GM12875 (cell line): ENCODE data around the gene MGAT4A.

ENCODE experiments used
- H3K4me3 ChIP-seq: one replicate; pipeline ENCODE4 v1.5.1; 2011; ENCODE audit warnings: low read depth, low read length, control low read depth
- TF ChIP-seq, protein P1 (sequence below): IDR thresholded peaks from 2 replicates; pipeline ENCODE4 v1.5.1; 2011; ENCODE audit warnings: low read depth, mild to moderate bottlenecking, control low read depth, inconsistent platforms, low read length, moderate library complexity, borderline replicate concordance; ENCODE audit not compliant: insufficient read depth

The MGAT4A gene

DNA sequence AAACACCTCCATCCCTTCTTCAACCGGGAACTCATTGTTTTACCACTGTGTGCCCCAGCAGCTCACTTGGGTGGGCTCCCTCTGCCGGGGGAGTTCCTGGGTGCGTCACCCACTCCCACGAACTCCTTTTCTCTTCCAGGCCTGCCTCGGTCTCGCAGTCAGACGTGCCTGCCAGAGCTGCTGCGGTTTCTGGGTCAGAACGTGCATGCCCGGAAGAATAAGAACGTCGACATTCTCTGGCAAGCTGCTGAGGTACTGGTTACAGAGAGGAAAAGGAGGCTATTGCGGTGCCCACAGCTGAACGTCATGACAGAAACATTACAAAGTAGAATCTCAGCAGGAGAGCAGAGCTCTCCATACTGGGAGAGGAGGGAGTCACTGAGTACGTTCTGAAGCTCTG lies 158.3 kb downstream of the MGAT4A start:
- TF ChIP-seq, protein P1, sequence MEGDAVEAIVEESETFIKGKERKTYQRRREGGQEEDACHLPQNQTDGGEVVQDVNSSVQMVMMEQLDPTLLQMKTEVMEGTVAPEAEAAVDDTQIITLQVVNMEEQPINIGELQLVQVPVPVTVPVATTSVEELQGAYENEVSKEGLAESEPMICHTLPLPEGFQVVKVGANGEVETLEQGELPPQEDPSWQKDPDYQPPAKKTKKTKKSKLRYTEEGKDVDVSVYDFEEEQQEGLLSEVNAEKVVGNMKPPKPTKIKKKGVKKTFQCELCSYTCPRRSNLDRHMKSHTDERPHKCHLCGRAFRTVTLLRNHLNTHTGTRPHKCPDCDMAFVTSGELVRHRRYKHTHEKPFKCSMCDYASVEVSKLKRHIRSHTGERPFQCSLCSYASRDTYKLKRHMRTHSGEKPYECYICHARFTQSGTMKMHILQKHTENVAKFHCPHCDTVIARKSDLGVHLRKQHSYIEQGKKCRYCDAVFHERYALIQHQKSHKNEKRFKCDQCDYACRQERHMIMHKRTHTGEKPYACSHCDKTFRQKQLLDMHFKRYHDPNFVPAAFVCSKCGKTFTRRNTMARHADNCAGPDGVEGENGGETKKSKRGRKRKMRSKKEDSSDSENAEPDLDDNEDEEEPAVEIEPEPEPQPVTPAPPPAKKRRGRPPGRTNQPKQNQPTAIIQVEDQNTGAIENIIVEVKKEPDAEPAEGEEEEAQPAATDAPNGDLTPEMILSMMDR = no peak
- no peak overlapping the region for H3K4me3 ChIP-seq

DNA sequence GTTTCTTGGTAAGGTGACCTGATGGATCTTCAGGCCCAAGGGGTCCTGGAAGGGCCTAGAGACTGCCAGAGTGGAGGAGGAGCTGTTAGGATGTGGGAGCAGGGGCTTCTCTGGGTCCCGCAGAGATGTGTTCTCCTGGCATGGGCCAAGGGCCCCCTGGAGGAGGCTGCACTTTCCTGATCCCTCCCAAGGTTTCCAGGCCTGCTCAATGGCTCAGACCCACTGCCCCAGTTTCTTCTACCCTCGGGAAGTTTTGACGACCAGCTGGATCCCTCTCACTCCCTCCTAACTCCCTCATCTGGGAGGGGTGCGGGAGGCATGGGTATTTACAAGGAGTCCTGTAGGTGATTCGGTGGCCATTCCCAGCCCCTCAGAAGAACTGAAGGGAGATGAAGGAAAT lies 158.7 kb downstream of the MGAT4A start:
- H3K4me3 ChIP-seq = no peak overlapping the region
- TF ChIP-seq, protein P1 = no peak

DNA sequence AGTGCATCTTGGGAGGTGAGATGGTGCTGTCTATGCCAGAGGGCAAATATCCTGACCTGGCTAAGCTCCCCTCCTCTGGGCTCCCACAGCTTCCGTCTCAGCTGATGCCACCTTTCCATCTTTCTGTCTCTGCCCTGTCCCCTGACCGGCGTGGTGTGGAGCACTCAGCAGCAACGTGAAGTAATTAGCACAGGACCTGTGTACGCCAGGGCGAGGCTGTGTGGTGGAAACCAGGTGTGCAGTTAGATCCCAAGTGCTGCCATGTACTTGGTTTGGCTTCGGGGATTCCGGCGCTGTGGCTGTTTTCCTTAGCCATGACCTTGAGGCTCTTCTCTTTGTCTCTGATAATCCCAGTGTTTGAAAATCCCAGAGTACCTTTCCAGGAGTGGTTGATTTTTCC lies 159.1 kb downstream of the MGAT4A start:
- no peak overlapping the region for H3K4me3 ChIP-seq
- TF ChIP-seq, protein P1 = no peak

DNA sequence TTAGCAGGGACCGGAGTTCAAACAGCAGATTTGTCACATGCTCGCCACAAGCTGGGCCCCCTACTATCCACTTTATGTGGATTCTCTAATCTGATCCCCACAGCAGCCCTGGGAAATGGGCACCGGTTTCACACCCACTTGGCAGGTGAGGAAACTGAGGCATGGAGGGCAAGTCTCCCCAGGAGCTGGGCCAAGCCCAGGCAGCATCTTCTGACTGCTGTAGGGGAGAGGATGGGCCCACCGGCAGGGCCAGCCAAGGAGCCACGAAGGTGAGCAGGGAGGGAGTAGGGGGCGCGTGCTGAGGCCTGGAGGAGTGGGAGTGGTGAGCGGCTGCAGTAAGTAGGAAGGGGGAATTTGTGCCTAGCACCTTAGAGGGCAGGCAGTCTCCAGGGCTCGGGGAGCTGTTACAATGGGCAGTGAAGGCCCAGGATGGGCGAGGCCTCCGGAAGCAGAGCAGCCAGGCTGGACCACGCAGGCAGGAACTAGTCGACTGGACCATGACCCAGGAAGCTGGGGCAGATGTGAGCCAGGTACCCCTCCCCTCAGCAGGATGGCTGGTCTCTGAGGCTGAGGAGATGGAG lies 159.7 kb downstream of the MGAT4A start:
- TF ChIP-seq, protein P1 = no peak
- no peak overlapping the region for H3K4me3 ChIP-seq

DNA sequence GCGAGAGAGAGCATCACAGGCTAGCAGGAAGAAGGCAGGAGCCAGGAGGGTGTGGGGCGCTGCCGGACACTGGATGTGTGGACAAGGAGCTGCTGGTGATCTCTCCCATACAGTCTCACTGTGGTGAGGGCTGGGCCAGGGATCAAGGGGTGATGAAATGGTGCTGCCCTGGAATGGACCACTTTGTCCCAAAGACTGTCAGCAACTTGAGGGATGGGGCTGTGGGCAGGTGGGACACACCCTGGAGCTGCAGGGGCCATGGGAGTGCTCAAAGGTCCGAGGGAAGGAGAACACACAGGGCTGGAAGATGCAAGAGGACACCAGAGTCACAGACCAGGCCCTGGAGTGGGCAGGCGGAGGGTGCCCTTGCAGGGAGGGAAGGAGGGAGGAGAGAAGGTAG lies 160.6 kb downstream of the MGAT4A start:
- TF ChIP-seq, protein P1 = no peak
- no peak overlapping the region for H3K4me3 ChIP-seq

DNA sequence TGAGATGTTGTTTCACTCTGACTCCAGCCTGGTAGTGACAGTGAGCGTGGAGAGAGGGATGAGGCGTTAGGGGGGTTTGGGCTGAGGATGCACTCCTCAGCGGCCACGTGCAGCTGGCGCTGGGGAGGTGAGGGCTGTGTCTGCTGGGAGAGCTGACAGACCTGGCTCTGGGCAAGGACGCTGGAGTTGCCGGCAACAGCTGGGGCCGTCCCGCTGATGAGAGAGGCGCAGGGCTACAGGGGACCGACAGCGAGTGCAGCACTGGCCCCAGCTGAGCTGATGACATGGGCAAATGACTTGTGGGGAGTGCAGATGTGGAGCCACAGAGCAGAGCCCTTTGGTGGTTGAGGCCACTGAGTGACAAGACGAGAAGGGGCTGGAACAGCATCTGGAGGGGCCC lies 161.0 kb downstream of the MGAT4A start:
- TF ChIP-seq, protein P1 = no peak
- H3K4me3 ChIP-seq = no peak overlapping the region

DNA sequence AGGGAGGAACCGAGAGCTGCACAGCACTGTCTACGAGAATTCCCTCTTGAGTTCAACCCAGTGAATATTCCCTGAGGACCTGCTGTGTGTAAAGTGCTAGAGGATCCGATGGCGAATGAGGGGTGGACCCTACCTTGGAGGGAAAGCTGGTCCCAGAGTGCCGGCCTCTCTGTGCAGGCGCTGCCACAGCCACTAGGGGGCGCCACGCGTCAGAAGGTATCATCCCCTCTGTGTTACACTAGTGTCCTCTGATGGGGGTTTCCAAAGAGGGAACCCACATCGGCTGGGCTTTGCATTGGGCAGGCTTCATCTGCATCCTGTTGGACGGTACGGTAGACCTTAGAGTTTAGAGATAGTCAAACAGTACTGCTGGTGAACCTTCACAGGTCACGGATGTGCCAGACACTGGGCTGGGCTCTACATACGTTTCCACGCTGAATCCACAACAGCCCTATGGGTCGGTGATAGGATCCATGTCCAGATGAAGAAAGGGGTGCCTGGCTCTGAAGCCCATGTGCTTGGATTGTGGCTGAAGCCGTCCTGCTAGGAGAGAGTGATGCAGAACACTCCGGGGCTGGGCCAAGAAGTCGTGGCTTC lies 161.6 kb downstream of the MGAT4A start:
- no peak overlapping the region for H3K4me3 ChIP-seq
- TF ChIP-seq, protein P1 = peak; percentile 98
